TTC549 (cell line): ENCODE measurements around the gene DUSP19.
"Not testable (repeated sequence)": the region's sequence is repeated elsewhere in the genome, so short reads cannot be mapped to it uniquely, and the experiment has no call there.

Source experiments
- FAIRE-seq: peaks from 2 replicates; lab custom pipeline; 2012; peaks lifted over from hg19 to GRCh38; lab: Jason Lieb, UNC

The DUSP19 gene, protein sequence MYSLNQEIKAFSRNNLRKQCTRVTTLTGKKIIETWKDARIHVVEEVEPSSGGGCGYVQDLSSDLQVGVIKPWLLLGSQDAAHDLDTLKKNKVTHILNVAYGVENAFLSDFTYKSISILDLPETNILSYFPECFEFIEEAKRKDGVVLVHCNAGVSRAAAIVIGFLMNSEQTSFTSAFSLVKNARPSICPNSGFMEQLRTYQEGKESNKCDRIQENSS

DNA sequence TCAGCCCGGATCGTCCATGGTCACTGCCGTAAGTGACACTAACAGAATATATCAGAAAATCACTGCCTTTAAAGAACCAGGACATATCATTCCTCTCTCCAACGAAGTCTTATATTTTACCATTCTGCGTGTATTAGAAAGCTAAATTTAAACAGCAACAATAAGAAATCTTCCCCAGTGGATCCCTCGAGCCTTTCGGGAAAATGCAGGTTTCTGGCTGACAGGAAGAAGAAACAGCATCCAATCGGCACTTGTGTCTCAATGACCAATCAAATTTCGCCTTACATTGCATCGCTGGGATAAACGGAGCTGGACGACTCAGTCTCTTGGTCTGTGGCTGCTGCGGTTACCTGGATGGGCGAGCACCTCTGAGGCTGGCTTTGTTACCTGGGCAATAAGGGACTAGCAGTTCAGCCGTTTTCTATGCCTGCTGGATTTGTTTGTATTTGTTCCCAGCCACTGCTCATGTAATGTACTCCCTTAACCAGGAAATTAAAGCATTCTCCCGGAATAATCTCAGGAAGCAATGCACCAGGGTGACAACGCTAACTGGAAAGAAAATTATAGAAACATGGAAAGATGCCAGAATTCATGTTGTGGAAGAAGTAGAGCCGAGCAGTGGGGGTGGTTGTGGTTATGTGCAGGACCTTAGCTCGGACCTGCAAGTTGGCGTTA lies at the start of gene DUSP19:
Gene DUSP19, plus strand, starts transcription at position 284 of the 675 bp plus-strand sequence. Its CDS starts 187 bp downstream, at position 471.
- FAIRE-seq, result peak; percentile 88

DNA sequence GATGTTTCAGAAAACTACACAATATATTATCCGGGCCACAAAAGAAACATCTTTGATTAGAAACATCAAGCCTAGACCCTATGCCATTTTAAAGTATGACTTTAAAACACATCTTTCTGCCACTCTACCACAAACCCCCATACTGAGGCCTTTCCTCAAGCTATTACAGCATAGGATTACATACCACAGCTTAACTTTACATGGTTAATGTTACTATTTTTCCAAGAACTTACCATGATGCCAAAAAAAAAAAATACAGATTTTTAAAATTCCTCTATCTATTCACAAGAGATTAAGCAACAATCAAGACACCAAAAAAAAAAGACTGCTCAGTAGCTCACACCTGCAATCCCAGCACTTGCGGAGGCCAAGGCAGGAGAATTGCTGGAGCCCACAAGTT lies 49.3 kb upstream of the DUSP19 start:
- no peak for FAIRE-seq

DNA sequence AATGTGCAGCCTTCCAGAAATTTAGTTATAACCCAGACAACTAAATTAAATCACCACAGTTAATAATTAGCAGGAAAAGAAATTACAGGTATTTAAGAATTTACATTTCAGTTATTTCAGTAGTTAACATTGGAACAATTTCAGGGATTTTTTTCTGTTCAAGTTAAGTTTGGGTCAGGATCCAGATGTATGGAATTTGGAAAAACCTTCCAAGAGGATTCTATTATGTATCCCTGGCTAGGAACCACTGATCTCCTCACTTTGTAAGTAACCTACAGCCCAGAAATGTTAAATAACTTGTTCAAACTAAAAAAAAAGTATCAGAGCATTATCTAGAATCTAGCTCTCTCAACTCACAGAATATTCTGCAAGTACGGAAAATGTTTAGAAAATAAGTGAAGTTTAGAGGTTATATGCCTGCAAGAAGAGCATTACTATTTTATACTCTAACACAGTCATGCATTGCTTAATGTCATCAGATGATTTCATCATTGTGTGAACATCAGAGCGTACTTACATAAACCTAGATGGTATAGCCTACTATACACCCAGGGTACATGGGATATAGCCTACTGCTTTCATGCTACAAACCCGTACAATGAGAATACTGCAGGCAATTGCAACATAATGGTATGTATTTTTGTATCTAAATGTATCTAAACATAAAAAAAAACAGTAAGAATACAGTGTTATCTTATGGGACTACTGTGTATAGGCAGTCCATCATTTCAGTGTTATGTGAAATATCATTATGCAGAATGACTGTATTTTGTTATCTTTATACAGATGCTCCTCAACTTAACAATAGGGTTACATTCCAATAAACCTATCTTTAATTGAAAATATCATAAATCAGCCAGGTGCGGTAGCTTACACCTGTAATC lies 46.4 kb upstream of the DUSP19 start:
- FAIRE-seq, result no peak

DNA sequence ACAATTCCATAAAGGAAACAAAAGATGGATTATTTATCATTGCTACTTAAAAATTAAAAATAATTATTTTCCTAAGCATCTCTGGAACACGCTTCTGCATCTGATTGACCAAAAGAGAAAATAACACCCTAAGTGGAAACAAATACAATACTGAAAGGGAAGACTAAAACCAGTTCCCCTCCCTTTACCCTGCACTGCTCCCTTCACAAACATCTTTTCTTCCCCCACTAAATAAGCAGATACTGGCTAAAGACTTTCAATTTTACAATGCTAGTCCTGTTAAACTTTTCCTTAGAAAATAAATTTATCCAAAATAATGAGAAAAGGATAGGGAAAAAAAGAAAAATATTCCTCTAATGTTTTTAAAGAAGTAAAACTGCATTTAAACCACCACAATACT lies 44.6 kb upstream of the DUSP19 start:
- FAIRE-seq, result no peak

DNA sequence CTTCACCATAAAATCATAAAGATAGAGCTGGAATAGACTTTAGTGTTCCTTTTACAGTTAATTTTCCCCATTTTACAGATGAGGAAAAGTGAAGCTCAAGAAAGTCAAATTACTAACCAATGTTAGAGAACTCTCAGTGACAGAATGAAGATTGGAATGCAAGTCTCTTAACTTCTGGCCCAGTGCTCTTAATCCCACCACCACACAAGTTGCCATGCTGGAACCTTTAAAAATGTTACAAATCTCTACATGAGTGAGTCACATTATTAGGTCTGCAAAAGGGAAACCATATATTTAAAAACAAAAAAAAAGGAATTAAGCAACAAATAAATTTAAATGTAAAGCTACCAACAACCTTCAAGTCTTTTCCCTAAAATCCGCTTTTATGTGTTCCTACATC lies 43.7 kb upstream of the DUSP19 start:
- FAIRE-seq, result no peak

DNA sequence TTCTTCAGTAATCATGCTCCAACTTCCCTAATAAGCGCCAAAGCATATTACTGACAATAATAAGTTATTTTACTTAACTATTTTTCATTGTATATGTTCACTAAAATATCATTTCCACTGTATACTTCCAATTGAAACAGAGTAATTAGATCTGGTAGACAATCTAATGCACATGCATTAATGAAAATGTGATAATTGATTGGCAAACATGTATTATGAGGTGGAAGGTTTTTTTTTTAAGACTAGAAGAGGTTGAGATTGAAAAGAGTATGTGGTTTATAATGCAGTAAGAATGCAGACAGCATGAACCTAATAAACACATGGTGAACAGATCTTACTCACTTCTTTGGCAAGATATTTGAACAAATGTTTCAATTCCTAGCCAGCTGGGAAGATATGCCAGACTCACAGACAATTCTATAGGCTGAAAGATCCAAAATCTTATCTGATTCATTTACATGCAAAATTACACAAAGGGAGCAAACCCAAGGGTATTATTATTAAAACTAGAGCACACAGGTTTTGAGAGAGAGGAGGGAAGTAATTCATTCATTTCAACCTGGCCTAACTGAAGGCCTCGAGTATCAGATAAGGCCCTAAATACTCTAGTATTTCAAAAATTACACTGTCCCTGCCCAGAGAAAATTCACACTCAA lies 43.1 kb upstream of the DUSP19 start:
- FAIRE-seq, result no peak

DNA sequence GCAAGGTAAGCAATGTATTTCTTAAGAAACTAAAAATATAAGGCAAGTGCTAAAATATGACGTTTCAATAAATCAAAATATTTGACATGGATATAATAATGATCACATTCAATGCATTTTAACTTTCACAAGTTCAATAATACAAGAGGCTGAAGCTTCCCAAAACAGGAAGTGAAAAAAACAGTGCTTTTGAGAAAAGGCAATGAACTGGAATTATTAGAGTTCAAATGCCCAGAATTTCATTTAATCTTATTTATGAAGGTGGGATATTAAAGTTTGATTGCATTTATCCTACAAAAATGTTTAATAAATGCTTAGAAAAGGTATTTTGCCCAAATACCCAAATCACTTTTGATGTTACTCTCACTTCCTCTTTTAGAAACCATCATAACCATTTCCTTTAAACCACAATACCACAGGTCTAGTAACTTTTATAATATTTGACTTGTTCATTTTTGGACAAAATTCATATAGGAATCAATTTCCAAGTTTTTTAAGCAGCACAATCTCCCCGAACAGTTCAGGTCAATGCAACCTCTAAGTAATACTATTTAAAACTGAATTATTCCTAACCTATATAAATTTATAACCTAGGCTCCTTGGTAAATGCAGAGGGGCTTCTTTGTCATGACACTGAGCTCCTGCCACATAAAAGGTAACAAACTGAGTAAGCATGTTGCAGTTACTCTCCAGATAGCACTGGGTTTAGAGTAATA lies 42.4 kb upstream of the DUSP19 start:
- FAIRE-seq, result no peak

DNA sequence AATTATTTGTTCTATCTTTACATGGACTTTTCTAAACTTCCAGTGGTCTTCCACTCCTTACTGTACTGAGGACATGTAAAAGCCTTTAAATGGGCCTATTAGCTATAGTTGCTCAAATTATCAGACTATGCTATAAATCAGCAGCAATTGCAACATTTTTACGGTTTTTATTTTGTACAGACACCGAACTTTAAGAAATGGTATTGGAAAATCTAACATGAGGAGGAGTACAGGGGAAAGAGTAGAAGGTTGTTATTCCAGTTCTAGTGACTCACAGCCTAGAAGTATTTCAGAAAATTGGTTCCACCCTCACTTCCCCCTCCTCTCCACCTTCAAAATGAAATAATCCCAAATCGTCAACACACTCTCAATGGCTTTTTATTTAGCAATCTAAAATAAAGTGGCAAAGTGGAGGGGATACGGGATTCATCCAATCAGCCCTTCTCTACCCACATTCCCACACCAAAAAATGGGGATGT lies 41.4 kb upstream of the DUSP19 start:
- FAIRE-seq, result no peak

DNA sequence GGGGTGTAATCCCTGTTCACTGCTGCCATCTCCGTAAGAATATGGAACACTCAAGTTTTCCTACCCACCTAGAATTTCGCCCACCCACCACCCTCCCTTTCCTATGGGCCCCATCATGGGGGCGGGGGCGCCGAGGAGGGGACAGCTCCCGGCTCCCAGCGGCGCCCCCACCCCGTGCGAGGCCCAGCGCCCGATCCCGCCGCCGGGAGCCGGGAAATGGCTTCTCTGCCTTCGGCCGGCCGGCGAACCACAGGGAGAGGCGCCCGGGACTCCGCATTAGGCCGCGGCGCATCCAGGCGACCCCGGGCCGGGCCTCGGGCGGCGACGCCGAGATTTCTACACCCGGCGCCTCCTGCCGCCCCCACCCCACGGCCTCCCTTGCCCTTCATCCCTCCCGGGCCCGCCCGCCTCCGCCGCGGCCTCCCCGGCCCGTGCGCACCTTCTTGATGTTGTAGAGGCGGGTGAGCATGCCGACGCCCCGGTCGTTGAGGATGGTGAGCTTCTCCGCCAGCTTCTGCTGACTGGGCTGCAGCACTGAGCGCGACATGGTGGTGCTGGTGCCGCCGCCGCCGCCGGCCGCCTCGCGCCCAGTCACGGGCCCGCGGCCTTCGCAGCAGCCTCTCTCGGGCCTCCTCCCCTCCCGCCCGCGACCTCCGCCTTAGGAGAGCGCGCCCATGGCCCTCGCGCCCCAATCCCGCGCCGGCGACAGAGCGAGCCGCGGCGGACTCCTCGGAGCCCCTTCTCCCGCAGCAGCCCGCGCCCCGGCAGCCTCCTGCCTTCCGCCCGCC lies 40.8 kb upstream of the DUSP19 start:
- no peak for FAIRE-seq

DNA sequence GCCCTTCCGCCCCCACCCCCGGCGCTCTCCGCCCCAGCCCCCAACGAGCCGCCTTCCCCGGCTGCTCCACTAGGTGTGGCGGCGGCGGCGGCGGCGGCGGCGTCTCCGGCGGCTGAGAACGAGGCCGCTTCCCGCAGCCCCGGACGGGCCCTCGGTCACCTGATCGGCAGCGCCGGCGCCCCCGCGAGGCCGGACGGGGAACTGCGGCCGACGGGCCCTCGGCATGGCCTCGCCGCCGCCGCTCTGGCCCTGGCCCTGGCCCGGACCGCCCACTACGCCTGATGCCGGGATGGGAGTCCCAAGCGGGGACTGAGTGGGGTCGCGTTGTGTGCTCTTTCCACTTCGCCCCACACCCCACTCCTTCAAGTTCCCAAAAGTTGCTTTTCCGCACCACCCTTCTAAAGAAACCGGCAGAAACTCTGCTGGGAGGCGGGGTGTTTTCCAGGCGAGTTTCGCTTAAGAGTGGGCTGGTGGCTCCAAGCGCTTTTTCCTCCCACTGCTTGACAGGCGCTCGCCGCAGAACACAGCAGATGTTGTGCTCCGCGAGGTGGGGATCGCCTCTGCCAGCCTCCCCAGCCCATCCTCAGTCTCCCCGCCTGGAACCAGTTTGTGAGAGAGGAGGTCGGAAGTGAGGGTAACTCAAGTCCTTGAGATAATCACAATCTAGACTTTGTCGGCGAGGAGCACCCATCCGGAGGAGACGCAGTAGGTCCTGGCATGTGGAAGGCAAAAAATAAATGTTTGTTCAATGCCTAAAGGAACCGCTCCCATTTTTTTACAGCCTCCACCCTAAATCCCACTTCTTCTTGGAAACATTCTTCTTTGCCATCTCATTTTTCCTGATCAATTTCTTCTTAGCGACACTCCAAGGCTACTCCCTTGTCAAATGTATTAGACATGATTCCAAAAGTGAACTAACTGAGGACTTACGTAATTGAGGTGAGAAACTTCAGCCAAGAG lies 39.9 kb upstream of the DUSP19 start, which contains the start of gene NCKAP1:
Gene NCKAP1, minus strand, starts transcription at position 117 of the 960 bp plus-strand sequence. CDS start 358 bp downstream, outside the sequence.
- no peak for FAIRE-seq

DNA sequence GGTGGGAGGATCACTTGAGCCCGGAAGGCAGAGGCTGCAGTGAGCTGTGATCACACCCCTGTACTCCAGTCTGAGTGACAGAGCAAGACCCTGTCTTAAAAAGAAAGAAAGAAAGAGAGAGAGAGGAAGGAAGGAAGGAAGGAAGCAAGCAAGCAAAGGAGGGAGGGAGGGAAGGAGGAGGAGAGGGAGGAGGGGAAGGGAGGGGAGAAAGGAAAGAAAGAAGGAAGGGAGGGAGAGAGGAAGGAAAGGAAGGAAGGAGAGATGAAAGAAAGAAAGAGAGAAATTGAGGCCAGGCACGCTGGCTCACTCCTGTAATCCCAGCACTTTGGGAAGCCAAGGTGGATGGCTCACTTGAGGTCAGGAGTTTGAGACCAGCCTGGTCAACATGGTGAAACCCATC lies 37.9 kb upstream of the DUSP19 start:
- FAIRE-seq, result no peak

DNA sequence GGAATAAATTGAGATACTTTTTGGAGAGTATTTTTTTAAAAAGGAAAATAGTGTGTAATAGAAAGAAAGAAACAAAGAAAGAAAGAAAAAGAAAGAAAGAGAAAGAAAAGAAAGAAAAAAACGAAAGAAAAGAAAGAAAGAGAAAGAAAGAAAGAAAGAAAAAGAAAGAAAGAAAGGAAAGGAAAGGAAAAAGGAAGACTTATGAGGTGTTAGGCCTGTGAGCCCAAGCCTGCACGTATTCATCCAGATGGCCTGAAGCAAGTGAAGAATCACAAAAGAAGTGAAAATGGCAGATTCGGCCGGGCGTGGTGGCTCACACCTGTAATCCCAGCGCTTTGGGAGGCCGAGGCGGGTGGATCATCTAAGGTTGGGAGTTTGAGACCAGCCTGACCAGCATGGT lies 35.0 kb upstream of the DUSP19 start:
- not testable (repeated sequence) for FAIRE-seq

DNA sequence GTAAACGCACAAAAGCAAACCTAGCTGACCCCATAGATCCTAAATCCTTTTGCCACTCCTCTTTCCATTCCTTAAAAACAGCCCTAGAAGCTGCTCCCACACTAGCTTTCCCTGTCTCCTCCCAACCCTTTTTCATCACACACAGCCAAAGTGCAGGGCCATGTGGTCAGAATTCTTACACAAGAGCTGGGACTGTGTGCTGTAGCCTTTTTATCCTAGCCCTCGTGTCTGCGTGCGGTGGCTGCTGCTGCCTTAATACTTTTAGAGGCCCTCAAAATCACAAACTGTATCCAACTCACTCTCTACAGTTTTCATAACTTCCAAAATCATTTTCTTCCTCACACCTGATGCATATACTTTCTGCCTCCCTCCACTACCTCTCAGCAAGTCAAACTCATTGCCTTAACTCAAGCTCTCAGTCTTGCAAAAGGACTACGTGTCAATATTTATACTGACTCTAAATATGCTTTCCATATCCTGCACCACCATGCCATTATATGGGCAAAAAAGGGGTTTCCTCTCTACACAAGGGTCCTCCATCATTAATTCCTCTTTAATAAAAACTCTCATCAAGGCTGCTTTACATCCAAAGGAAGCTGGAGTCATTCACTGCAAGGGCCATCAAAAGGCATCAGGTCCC lies 30.9 kb upstream of the DUSP19 start:
- not testable (repeated sequence) for FAIRE-seq

DNA sequence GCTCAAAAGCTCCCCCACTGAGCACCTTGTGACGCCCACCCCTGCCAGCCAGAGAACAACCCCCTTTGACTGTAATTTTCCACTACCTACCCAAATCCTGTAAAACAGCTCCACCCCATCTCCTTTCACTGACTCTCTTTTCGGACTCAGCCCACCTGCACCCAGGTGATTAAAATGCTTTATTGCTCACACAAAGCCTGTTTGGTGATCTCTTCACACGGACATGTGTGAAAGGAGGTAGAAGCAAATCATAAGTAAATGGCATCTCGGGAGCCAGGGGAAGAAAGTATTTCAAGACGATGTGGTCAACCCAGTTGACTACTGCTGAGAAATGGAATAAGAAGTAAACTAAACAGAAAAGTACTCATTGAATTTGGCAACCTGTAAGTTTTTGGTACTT lies 29.1 kb upstream of the DUSP19 start:
- FAIRE-seq, result no peak

DNA sequence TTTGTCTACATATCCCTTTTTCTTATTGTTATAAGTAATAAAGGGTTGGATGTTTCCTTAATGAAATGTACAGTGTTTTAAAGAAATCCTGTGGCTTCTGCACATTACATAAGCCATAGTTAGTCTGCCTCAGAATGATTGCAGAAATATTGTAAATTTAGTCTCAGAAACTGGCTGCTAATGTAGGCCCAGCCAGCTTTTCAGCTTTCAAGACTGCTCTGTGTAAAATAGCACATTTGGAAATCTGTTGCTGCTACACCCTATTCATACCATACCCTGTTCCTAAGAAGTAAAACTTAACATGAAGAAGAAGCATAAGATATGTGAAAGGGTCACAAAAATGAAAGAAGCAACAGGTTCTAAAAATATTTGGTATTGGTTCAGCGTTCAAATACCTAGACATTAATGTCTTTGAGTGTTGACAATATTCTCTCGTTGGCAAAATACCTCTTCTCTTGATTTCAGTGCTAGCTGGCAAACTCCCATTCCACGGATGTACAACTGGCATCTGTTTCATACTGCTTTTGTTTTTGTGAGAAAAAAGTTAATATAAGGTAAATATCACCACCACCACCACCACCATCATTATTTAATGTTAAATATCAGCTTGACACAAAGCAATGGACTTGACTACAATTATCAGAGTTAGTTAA lies 21.1 kb upstream of the DUSP19 start:
- FAIRE-seq, result no peak

DNA sequence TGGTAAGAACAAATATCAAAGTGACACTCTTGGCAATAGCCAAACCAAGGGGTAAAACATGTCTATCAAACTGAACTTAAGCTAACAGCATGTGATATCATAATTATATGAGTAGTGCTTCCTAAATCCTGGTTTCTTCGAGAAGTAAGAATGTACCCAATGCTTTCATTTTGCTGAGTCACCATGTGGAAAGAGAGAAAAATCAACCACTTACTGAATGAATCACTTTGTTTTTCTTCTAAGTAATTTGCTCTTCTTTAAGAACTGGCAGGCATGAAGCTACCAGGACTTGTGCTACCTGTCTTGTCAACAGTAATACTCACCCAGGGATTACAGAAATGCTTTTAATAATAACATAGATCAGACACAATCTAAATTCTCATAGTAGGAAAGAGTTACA lies 19.0 kb upstream of the DUSP19 start:
- FAIRE-seq, result no peak

DNA sequence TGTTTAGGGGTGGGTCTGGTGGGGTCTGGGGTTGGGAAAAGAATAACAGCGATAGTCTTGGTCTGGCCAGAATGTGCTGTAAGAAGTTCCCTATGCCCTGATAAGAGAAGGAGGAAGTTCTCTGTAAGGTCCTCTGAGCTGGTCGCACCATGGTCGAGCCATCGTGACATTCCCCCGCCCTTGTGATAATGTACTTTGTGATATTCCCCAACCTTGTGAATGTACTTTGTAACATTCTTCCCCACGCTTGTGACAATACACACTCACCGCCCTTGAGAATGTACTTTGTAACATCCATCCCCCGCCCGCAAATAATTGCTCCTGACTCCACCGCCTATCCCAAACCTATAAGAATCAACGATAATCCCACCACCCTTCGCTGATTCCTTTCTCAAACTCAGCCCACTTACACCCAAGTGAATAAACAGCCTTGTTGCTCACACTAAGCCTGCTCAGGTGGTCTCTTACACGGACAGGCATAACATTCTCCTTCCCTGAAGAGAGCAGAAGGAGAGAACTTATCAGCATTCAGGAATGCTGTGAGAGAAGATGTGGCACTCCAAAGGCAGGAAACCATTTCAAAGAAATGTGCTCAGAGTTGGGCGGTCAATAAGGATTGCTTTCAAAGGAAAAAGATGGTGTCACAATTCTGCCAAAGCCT lies 17.8 kb upstream of the DUSP19 start:
- no peak for FAIRE-seq

DNA sequence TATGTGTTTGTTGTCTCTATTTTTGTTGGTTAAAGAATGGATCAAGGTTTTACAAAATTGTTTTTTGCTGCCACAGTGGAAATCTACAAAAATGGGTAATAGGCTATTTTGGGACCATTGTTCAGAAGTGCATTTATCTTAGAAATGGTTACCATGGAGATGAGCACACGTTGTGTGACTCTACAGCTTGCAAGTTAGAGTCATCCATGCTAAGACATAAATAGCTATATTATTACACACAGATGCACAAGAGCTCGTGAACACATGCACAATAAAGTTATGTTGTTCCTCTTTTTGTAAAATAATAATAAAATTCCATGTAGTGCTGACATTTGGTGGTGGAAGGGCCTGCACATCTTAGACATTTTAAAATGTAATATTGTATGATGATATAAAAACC lies 15.5 kb upstream of the DUSP19 start:
- FAIRE-seq, result no peak
